IMR-90 (cell line): ENCODE measurements around the gene SREBF2. TPM values are rescaled to one million over a fixed set of nuclear protein-coding genes. Genes with fewer than 3 reads are reported as not detected.

Experiments used
- ATAC-seq: fragments of 200-7000 bp; cut with Tn5 transposase; 2 replicates; pipeline ENCODE4 v1.9.1; 2020; ENCODE audit warnings: low read depth, mild to moderate bottlenecking, moderate library complexity
- BruUV-seq: library from RNA; stranded (reverse); fragments of 400-500 nt; replicated peaks from 2 replicates; lab custom pipeline; 2021; lab: Mats Ljungman, UMichigan
- CTCF ChIA-PET: fragments of 300-600 bp; formaldehyde crosslinking; extraction: SDS; loops from one replicate; lab custom pipeline; 2021; ENCODE audit warnings: antibody characterized with exemption; lab: Yijun Ruan, JAX
- POLR2A ChIA-PET: fragments of 300-600 bp; sonication (Branson Sonifier 250); formaldehyde crosslinking; loops from one replicate; lab custom pipeline; 2022; ENCODE audit warnings: antibody characterized with exemption; ENCODE audit not compliant: unreplicated experiment; lab: Charles Lee
- DNase-seq: peaks from one replicate; pipeline ENCODE4 v3.0.0; 2013
- H2AFZ ChIP-seq: replicated peaks from 2 replicates; pipeline ENCODE3; 2013; ENCODE audit warnings: low read length, mild to moderate bottlenecking; ENCODE audit not compliant: poor library complexity
- H2AK5ac ChIP-seq: 2 replicates; pipeline ENCODE4 v1.6.1; 2013; ENCODE audit warnings: low read depth, low read length, inconsistent platforms
- H2AK9ac ChIP-seq: replicated peaks from 2 replicates; pipeline ENCODE3; 2013; ENCODE audit warnings: mild to moderate bottlenecking, low read depth, low read length, moderate library complexity; ENCODE audit not compliant: poor library complexity
- H2BK120ac ChIP-seq: 2 replicates; pipeline ENCODE4 v1.6.1; 2013; ENCODE audit warnings: low read depth, low read length, inconsistent platforms
- H2BK15ac ChIP-seq: 3 replicates; pipeline ENCODE4 v1.6.1; 2013; ENCODE audit warnings: low read depth, low read length, inconsistent platforms
- H2BK20ac ChIP-seq: 2 replicates; pipeline ENCODE4 v1.6.1; 2013; ENCODE audit warnings: low read depth, mild to moderate bottlenecking, inconsistent platforms, low read length, moderate library complexity
- H2BK5ac ChIP-seq: 2 replicates; pipeline ENCODE4 v1.6.1; 2013; ENCODE audit warnings: mild to moderate bottlenecking, low read depth, low read length, inconsistent platforms; ENCODE audit not compliant: poor library complexity, severe bottlenecking
- H3K14ac ChIP-seq: replicated peaks from 2 replicates; pipeline ENCODE4 v1.6.1; 2013; ENCODE audit warnings: low read depth, low read length, inconsistent platforms
- H3K18ac ChIP-seq: 2 replicates; pipeline ENCODE4 v1.6.1; 2013; ENCODE audit warnings: low read depth, low read length, control low read depth
- H3K23ac ChIP-seq: 2 replicates; pipeline ENCODE4 v1.6.1; 2013; ENCODE audit warnings: low read depth, low read length, inconsistent platforms
- H3K27ac ChIP-seq: 2 replicates; pipeline ENCODE4 v1.5.1; 2013; ENCODE audit warnings: mild to moderate bottlenecking, control low read depth, low read length; ENCODE audit not compliant: insufficient read depth
- H3K27me3 ChIP-seq: 2 replicates; pipeline ENCODE4 v1.6.1; 2013; ENCODE audit warnings: low read length; ENCODE audit not compliant: control insufficient read depth, insufficient read depth
- H3K36me3 ChIP-seq: 2 replicates; pipeline ENCODE4 v1.6.1; 2013; ENCODE audit warnings: low read length, mixed read lengths; ENCODE audit not compliant: control insufficient read depth, insufficient read depth
- H3K4ac ChIP-seq: 2 replicates; pipeline ENCODE4 v1.6.1; 2013; ENCODE audit warnings: low read depth, low read length, inconsistent platforms
- H3K4me1 ChIP-seq: 2 replicates; pipeline ENCODE4 v1.6.1; 2013; ENCODE audit warnings: low read length, mixed read lengths; ENCODE audit not compliant: control insufficient read depth, insufficient read depth
- H3K4me2 ChIP-seq: 2 replicates; pipeline ENCODE4 v1.6.1; 2013; ENCODE audit warnings: low read depth, mild to moderate bottlenecking, control low read depth, low read length, moderate library complexity
- H3K4me3 ChIP-seq: 2 replicates; pipeline ENCODE4 v1.5.1; 2013; ENCODE audit warnings: low read depth, mild to moderate bottlenecking, control low read depth, low read length, moderate library complexity; ENCODE audit not compliant: insufficient read depth
- H3K56ac ChIP-seq: 2 replicates; pipeline ENCODE4 v1.6.1; 2013; ENCODE audit warnings: low read length, inconsistent platforms; ENCODE audit not compliant: insufficient read depth; ENCODE audit errors: extremely low read depth
- H3K79me1 ChIP-seq, 2 experiments: 2 replicates each; pipeline ENCODE4 v1.6.1; 2013; ENCODE audit warnings: low read length in 2 of 2, inconsistent platforms in 1 of 2, low read depth in 1 of 2
- H3K9ac ChIP-seq: 2 replicates; pipeline ENCODE4 v1.6.1; 2013; ENCODE audit warnings: low read depth, low read length, control low read depth
- H3K9me1 ChIP-seq: 2 replicates; pipeline ENCODE4 v1.6.1; 2013; ENCODE audit warnings: low read length, inconsistent platforms; ENCODE audit not compliant: insufficient read depth
- H3K9me3 ChIP-seq: 2 replicates; pipeline ENCODE4 v1.6.1; 2013; ENCODE audit warnings: low read length; ENCODE audit not compliant: control insufficient read depth, insufficient read depth
- H4K20me1 ChIP-seq: 2 replicates; pipeline ENCODE4 v1.6.1; 2013; ENCODE audit warnings: low read length, inconsistent platforms; ENCODE audit not compliant: insufficient read depth
- H4K5ac ChIP-seq: 2 replicates; pipeline ENCODE4 v1.6.1; 2013; ENCODE audit warnings: mild to moderate bottlenecking, low read depth, low read length, control low read depth
- H4K8ac ChIP-seq, 2 experiments: 2 replicates each; pipeline ENCODE4 v1.6.1; 2013; ENCODE audit warnings: low read depth in 2 of 2, low read length in 2 of 2, control low read depth in 1 of 2, inconsistent platforms in 1 of 2
- H4K91ac ChIP-seq: 2 replicates; pipeline ENCODE4 v1.6.1; 2013; ENCODE audit warnings: low read depth, low read length, inconsistent platforms; ENCODE audit not compliant: insufficient read depth
- CEBPB ChIP-seq: IDR thresholded peaks from 2 replicates; pipeline ENCODE4 v1.6.1; 2012; ENCODE audit warnings: low read depth, low read length, improper control_type of control experiment
- CHD1 ChIP-seq: IDR thresholded peaks from 2 replicates; pipeline ENCODE4 v1.6.1; 2012; ENCODE audit warnings: low read depth, low read length, improper control_type of control experiment
- CTCF ChIP-seq: conservative IDR thresholded peaks from 2 replicates; pipeline ENCODE4 v1.5.1; 2012; ENCODE audit warnings: mild to moderate bottlenecking, low read depth, low read length, improper control_type of control experiment
- ELK1 ChIP-seq: fragments of 150-350 bp; IDR thresholded peaks from 2 replicates; pipeline ENCODE4 v1.6.1; 2016; ENCODE audit warnings: low read depth, mild to moderate bottlenecking, low read length, moderate library complexity, borderline replicate concordance
- MXI1 ChIP-seq: IDR thresholded peaks from 2 replicates; pipeline ENCODE4 v1.6.1; 2012; ENCODE audit warnings: low read depth, mild to moderate bottlenecking, low read length, moderate library complexity, borderline replicate concordance
- WGBS, 2 experiments: methylation state at CpG; one replicate each; pipeline versions ENCODE4 v1.1.5 to v1.1.7; 2013; ENCODE audit warnings: missing lambda C conversion rate in 2 of 2; ENCODE audit not compliant: insufficient read length in 1 of 2; ENCODE audit errors: extremely low coverage in 2 of 2; 5-methylcytosine and 5-hydroxymethylcytosine counted together
- dilution Hi-C: fragments of 300-500 bp; cut with HindIII; formaldehyde crosslinking; loops from one replicate; pipeline ENCODE4 v1.14.3; 2018; ENCODE audit warnings: low sequenced_read_pairs; ENCODE audit not compliant: unreplicated experiment
- in situ Hi-C: fragments of 300-500 bp; cut with MboI; formaldehyde crosslinking; loops from 3 replicates; pipeline ENCODE4 v1.14.3; 2019; ENCODE audit warnings: low sequenced_read_pairs, inconsistent platforms, mixed read lengths
- intact Hi-C: fragments of 100-400 bp; cut with micrococcal nuclease; formaldehyde crosslinking; loops from 2 replicates; pipeline ENCODE4 v1.10.0; 2022
- polyA plus RNA-seq, 3 experiments: library from polyadenylated mRNA; depleted of rRNA; stranded (reverse); fragments of >200 nt; gene quantifications; 2 replicates each; pipeline ENCODE4 v1.2.3, GENCODE V29; 2012; ENCODE audit warnings: low replicate concordance in 1 of 3
- total RNA-seq: library from RNA; depleted of rRNA; stranded (reverse); fragments of >200 nt; gene quantifications from 2 replicates; pipeline ENCODE4 v1.2.3, GENCODE V29; 2012

Gene SREBF2
- total and polyA plus RNA-seq, 2 of the 4 experiments (the other 2 are of a cell fraction) = 8.1 to 47.4 TPM

- H3K4me1 ChIP-seq = peaks cover 2% of the 10 kb centered on the region
- H4K91ac ChIP-seq = no peak overlapping the region
- H3K23ac ChIP-seq = no peak overlapping the region
- H3K56ac ChIP-seq = no peak overlapping the region
- H2AK5ac ChIP-seq = no peak overlapping the region
- H4K20me1 ChIP-seq = peaks cover under 1% of the 10 kb centered on the region; the same call in 1 of the 2 replicates
- intact Hi-C loops = no loop called here
- TF ChIP-seq CEBPB (no peak), ELK1 (no peak), CTCF (no peak), MXI1 (no peak), CHD1 (no peak)
- H2BK15ac ChIP-seq = no peak overlapping the region
- peaks cover 14% of the 10 kb centered on the region; the same call in 1 of the 2 replicates for H3K9me1 ChIP-seq
- no peak overlapping the region for H3K14ac ChIP-seq
- H3K4me2 ChIP-seq = no peak overlapping the region
- peaks cover 30% of the 10 kb centered on the region for H3K36me3 ChIP-seq
- no peaks in the 10 kb centered on the region for H3K27me3 ChIP-seq
- H3K4ac ChIP-seq = no peak overlapping the region
- DNase-seq (no peak), ATAC-seq (no peak)
- ChIA-PET POLR2A (no interaction called here), CTCF (no interaction called here)
- dilution Hi-C loops = no loop called here
- H2BK5ac ChIP-seq = no peak overlapping the region
- BruUV-seq = no TSS peak
- H3K79me1 ChIP-seq = peaks cover 0 to 3% of the 10 kb centered on the region in 2 experiments; a peak in 2 of 4 replicates
- no peak overlapping the region for H3K4me3 ChIP-seq
- in situ Hi-C loops = no loop called here
- H2AK9ac ChIP-seq = no peak overlapping the region
- no peak overlapping the region for H2BK20ac ChIP-seq
- H3K27ac ChIP-seq = no peak overlapping the region
- no CpG with 5 or more reads among the region's 4 CpGs for WGBS, 2 experiments
- H3K18ac ChIP-seq = no peak overlapping the region
- no peak overlapping the region for H4K8ac ChIP-seq
- H2BK120ac ChIP-seq = no peak overlapping the region
- H3K9me3 ChIP-seq = no peaks in the 10 kb centered on the region
- H2AFZ ChIP-seq = no peak overlapping the region
- no peak overlapping the region for H4K5ac ChIP-seq
- no peak overlapping the region for H3K9ac ChIP-seq
Measured at GRCh38 chr22:41870786-41871185, 37.9 kb downstream of the SREBF2 start.
